Gastroesophageal sphincter (tissue), 4 donors: ENCODE measurements around the gene HCAR3. TPM values are rescaled to one million over a fixed set of nuclear protein-coding genes. Genes with fewer than 3 reads are reported as not detected.
"Not testable (repeated sequence)": the region's sequence is repeated elsewhere in the genome, so short reads cannot be mapped to it uniquely, and the experiment has no call there.

Source experiments
- ATAC-seq: fragments of 150-250 bp; one replicate; pipeline ENCODE4 v1.9.1; 2016; ENCODE audit warnings: mild to moderate bottlenecking, moderate library complexity
- H3K27ac ChIP-seq, 4 donors: fragments of 200-600 bp; sonication (generic) in 3 of 4; 1 replicate in 3 of 4; 2 replicates in 1 of 4; pipeline ENCODE4 v1.5.1; 2016 to 2019
- H3K27me3 ChIP-seq: fragments of 200-600 bp; sonication (generic); one replicate; pipeline ENCODE4 v1.5.1; 2019
- H3K36me3 ChIP-seq, 2 donors: fragments of 200-600 bp; sonication (generic); one replicate each; pipeline ENCODE4 v1.5.1; 2019; ENCODE audit warnings: control low read depth in 1 of 2
- H3K4me1 ChIP-seq, 3 donors: fragments of 200-600 bp; sonication (generic); 1 replicate in 2 of 3; 2 replicates in 1 of 3; pipeline ENCODE4 v1.5.1; 2016 to 2019; ENCODE audit warnings: control low read depth in 2 of 3
- H3K4me3 ChIP-seq, 2 donors: fragments of 200-600 bp; sonication (generic); one replicate each; pipeline ENCODE4 v1.5.1; 2019; ENCODE audit warnings: mild to moderate bottlenecking in 1 of 2, moderate library complexity in 1 of 2
- H3K9me3 ChIP-seq, 3 donors: fragments of 200-600 bp; sonication (generic); one replicate each; pipeline ENCODE4 v1.5.1; 2017 to 2019; ENCODE audit warnings: control low read depth in 2 of 3
- CTCF ChIP-seq, 4 experiments: fragments of 200-600 bp in 2 of 4; fragments of 450-650 bp in 2 of 4; sonication (generic) in 1 of 4; IDR thresholded peaks; one replicate each; pipeline ENCODE4 v1.5.1; 2017 to 2019; ENCODE audit warnings: antibody characterized with exemption in 4 of 4, mild to moderate bottlenecking in 2 of 4, moderate library complexity in 2 of 4
- EP300 ChIP-seq: sonication (generic); formaldehyde crosslinking; IDR thresholded peaks from one replicate; pipeline ENCODE4 v1.6.1; 2017; ENCODE audit warnings: antibody characterized with exemption, mild to moderate bottlenecking
- POLR2A ChIP-seq, 2 donors: fragments of 450-650 bp; IDR thresholded peaks; one replicate each; pipeline ENCODE4 v1.6.1; 2017; ENCODE audit warnings: antibody characterized with exemption in 2 of 2, mild to moderate bottlenecking in 2 of 2, moderate library complexity in 1 of 2
- POLR2AphosphoS5 ChIP-seq: sonication (generic); formaldehyde crosslinking; IDR thresholded peaks from one replicate; pipeline ENCODE4 v1.6.1; 2017; ENCODE audit warnings: antibody characterized with exemption
- WGBS, 2 donors: methylation state at CpG; one replicate each; pipeline ENCODE4 v1.1.5; 2018; ENCODE audit warnings: low coverage in 1 of 2; 5-methylcytosine and 5-hydroxymethylcytosine counted together
- total RNA-seq, 4 donors: library from RNA; depleted of rRNA; stranded (reverse); fragments of >200 nt; gene quantifications; one replicate each; pipeline ENCODE4 v1.1.0, GENCODE V29; 2016

Gene HCAR3
- total RNA-seq, result not detected

GRCh38 chr12:122716658-122717057, at the start of gene HCAR3:
Gene HCAR3, minus strand, starts transcription at chr12:122716811. Its CDS starts 74 bp downstream, at chr12:122716737.
- H3K36me3 ChIP-seq, H3K9me3 ChIP-seq, H3K4me1 ChIP-seq, ATAC-seq, H3K4me3 ChIP-seq, H3K27ac ChIP-seq: not testable (repeated sequence)
- peaks cover 12% of the 10 kb centered on the region for H3K27me3 ChIP-seq
- WGBS, 2 donors, result 70% methylated on average over 2 of the region's 10 CpGs; no CpG with 5 or more reads in 1 of the 2 donors

GRCh38 chr12:122757568-122757967, 41.0 kb upstream of the HCAR3 start:
- H3K27me3 ChIP-seq, result no peaks in the 10 kb centered on the region
- no peak for TF ChIP-seq POLR2A (IDR thresholded peaks at IDR 0.05)
- no peak for TF ChIP-seq POLR2AphosphoS5
- no peak for TF ChIP-seq EP300
- TF ChIP-seq CTCF (IDR thresholded peaks at IDR 0.05), result no peak
- no peak for ATAC-seq
- H3K27ac ChIP-seq, result no peak overlapping the region
- H3K9me3 ChIP-seq, result no peaks in the 10 kb centered on the region
- WGBS, 2 donors, result 78 to 80% methylated on average over 1 of the region's 1 CpG
- H3K36me3 ChIP-seq, result peaks cover 0 to 81% of the 10 kb centered on the region in 2 donors
- H3K4me1 ChIP-seq, result peaks cover 5 to 35% (median 7%) of the 10 kb centered on the region in 3 donors
- H3K4me3 ChIP-seq, result no peak overlapping the region

GRCh38 chr12:122754790-122755189, 38.2 kb upstream of the HCAR3 start:
- Histone ChIP-seq H3K4me3 (no peak overlapping the region), H3K4me1 (peaks cover 5 to 42% (median 7%) of the 10 kb centered on the region in 3 donors), H3K9me3 (no peaks in the 10 kb centered on the region), H3K27me3 (no peaks in the 10 kb centered on the region), H3K36me3 (peaks cover 0 to 60% of the 10 kb centered on the region in 2 donors), H3K27ac (no peak overlapping the region)
- TF ChIP-seq EP300, result no peak
- no peak for TF ChIP-seq POLR2AphosphoS5
- TF ChIP-seq CTCF (IDR thresholded peaks at IDR 0.05), result no peak
- TF ChIP-seq POLR2A (IDR thresholded peaks at IDR 0.05), result no peak
- no peak for ATAC-seq
- 92 to 100% methylated on average over 1 of the region's 1 CpG for WGBS, 2 donors

GRCh38 chr12:122753319-122753650, 36.7 kb upstream of the HCAR3 start:
- no peak for TF ChIP-seq EP300
- TF ChIP-seq POLR2A (IDR thresholded peaks at IDR 0.05), result no peak
- no peak for TF ChIP-seq CTCF (IDR thresholded peaks at IDR 0.05)
- no peak for TF ChIP-seq POLR2AphosphoS5
- ATAC-seq, result no peak
- WGBS, 2 donors, result 0 to 4% methylated on average over 4 of the region's 5 CpGs
- no peaks in the 10 kb centered on the region for H3K27me3 ChIP-seq
- H3K4me3 ChIP-seq, result peak overlapping the region; percentile 53 to 93
- H3K9me3 ChIP-seq, result no peaks in the 10 kb centered on the region
- H3K27ac ChIP-seq, result peak overlapping the region in 3 of 4 donors; percentile 83 to 86 (median 86)
- peaks cover 0 to 45% of the 10 kb centered on the region in 2 donors for H3K36me3 ChIP-seq
- peaks cover 5 to 42% (median 7%) of the 10 kb centered on the region in 3 donors for H3K4me1 ChIP-seq

GRCh38 chr12:122752464-122753318, 36.1 kb upstream of the HCAR3 start, which contains the start of gene DENR:
Gene DENR, plus strand, starts transcription at chr12:122752824. Its CDS starts 878 bp downstream, at chr12:122753702.
- ATAC-seq, result peak; percentile 98
- 0 to 1% methylated on average over 14 to 20 of the region's 73 CpGs for WGBS, 2 donors
- Histone ChIP-seq H3K4me1 (peaks cover 5 to 42% (median 7%) of the 10 kb centered on the region in 3 donors), H3K27me3 (no peaks in the 10 kb centered on the region), H3K4me3 (peak within 1 kb of the TSS; percentile 53 to 93), H3K9me3 (no peaks in the 10 kb centered on the region), H3K27ac (peak within 1 kb of the TSS in 3 of 4 donors; percentile 83 to 86 (median 86)), H3K36me3 (peaks cover 0 to 39% of the 10 kb centered on the region in 2 donors)
- TF ChIP-seq EP300, result no peak
- peak; percentile 67 to 83 for TF ChIP-seq POLR2A (IDR thresholded peaks at IDR 0.05)
- TF ChIP-seq POLR2AphosphoS5, result peak; percentile 81
- peak; percentile 11 to 89 (median 76) for TF ChIP-seq CTCF (IDR thresholded peaks at IDR 0.05)

GRCh38 chr12:122750781-122751515, 34.3 kb upstream of the HCAR3 start:
- not testable (repeated sequence) for H3K27me3 ChIP-seq, ATAC-seq, H3K4me3 ChIP-seq, H3K9me3 ChIP-seq, H3K27ac ChIP-seq
- WGBS, 2 donors, result 71 to 73% methylated on average over 10 to 15 of the region's 17 CpGs
- peaks cover 5 to 31% (median 7%) of the 10 kb centered on the region in 3 donors for H3K4me1 ChIP-seq
- H3K36me3 ChIP-seq, result peaks cover 0 to 21% of the 10 kb centered on the region in 2 donors
